ENCODE results near the gene KCTD11. TPM values are rescaled to one million over a fixed set of nuclear protein-coding genes. Genes with fewer than 3 reads are reported as not detected.
"Not testable (repeated sequence)": the region's sequence is repeated elsewhere in the genome, so short reads cannot be mapped to it uniquely, and the experiment has no call there.

KCTD11 gene
- total RNA-seq, 2 experiments from 2014 or later = 6.0 to 6.1 TPM

DNA sequence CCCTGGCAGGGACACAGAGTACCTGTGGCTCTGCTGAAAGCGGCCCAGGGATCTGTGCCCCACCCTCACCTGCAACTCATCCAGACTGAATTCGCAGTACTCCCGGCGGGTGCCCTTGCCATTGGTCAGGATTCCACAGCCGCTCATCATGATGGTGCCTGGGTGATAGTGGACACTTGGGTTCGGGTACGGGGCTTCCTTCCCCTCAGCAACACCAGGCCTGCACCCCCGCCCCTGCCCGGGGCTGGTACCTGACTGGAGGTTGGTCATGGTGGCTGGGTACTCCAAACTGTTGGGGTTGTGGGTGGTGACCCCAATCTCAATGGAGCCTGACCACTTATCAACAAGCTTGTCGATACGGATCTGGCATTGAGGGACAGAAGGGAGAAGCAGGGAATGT, 25.8 kb upstream of the KCTD11 start:
- DNase-seq (peak; percentile 38), ATAC-seq (no peak)
- H3K27me3 Mint-ChIP-seq = no peaks in the 10 kb centered on the region
- H3K36me3 Mint-ChIP-seq = peaks cover 22% of the 10 kb centered on the region
- no peaks in the 10 kb centered on the region for H3K9me3 Mint-ChIP-seq (ENCODE audit: low read depth)
- CTCF ChIA-PET = interaction anchor here (0.7 to 2.6 kb wide), 3 partner anchors 8 to 24 kb away, joined by 3 to 10 read pairs (median 3); no protein-coding TSS in a partner anchor
- H3K4me1 Mint-ChIP-seq = peaks cover 25% of the 10 kb centered on the region
- H3K27ac Mint-ChIP-seq = no peak overlapping the region
- H3K4me3 Mint-ChIP-seq = no peak overlapping the region

DNA sequence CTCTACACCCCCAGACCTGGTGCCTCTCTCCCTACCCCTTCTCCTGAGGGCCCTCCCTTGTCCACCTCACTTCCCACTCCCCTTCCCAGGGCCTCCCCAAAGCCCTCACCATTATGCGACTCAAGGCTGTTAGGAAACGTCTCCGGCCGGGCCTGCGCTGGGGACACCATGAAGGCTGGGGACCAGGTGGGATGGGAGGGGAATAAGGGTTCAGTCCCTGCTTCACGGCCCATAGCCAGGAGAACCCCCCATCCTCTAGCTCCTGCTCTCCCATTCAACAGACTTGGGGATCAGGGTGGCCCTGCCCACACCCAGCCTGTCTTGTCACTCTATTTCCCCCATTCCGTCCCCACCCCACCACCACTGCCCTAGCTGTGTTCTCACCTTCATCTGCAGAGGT, 24.9 kb upstream of the KCTD11 start:
- H3K4me3 Mint-ChIP-seq = no peak overlapping the region
- no peaks in the 10 kb centered on the region for H3K27me3 Mint-ChIP-seq
- CTCF ChIA-PET = interaction anchor here (0.7 to 2.6 kb wide), 4 partner anchors 9 to 23 kb away, joined by 3 to 10 read pairs (median 4); no protein-coding TSS in a partner anchor
- H3K9me3 Mint-ChIP-seq (ENCODE audit: low read depth) = no peaks in the 10 kb centered on the region
- peaks cover 27% of the 10 kb centered on the region for H3K4me1 Mint-ChIP-seq
- H3K36me3 Mint-ChIP-seq = peaks cover 14% of the 10 kb centered on the region
- ATAC-seq = no peak
- peak; percentile 40 for DNase-seq
- no peak overlapping the region for H3K27ac Mint-ChIP-seq

DNA sequence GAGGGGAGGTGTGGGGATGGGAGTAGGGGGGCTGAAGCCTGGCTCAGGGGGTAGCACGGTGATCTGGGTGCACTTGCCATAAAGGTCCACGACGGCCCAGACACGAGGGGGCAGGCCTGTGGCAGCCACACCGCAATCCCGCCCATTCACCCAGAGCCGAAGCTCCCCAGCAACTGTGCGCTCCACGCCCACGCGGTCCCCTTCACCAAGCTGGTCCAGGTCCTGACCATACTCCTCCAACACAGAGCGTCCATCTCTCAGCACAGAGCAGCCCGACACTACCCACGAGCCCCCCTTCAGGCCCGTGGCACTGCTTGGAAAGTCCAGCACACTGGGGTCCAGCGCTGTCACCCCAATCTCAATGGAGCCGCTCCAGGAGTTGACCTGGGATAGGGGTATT, 24.5 kb upstream of the KCTD11 start:
- H3K4me1 Mint-ChIP-seq = peaks cover 31% of the 10 kb centered on the region
- H3K27ac Mint-ChIP-seq = no peak overlapping the region
- H3K4me3 Mint-ChIP-seq = no peak overlapping the region
- H3K36me3 Mint-ChIP-seq = peaks cover 10% of the 10 kb centered on the region
- no peaks in the 10 kb centered on the region for H3K27me3 Mint-ChIP-seq
- ATAC-seq (no peak), DNase-seq (peak; percentile 39)
- CTCF ChIA-PET = interaction anchor here (0.7 to 2.6 kb wide), 3 partner anchors 9 to 22 kb away, joined by 3 to 10 read pairs (median 5); no protein-coding TSS in a partner anchor
- no peaks in the 10 kb centered on the region for H3K9me3 Mint-ChIP-seq (ENCODE audit: low read depth)

DNA sequence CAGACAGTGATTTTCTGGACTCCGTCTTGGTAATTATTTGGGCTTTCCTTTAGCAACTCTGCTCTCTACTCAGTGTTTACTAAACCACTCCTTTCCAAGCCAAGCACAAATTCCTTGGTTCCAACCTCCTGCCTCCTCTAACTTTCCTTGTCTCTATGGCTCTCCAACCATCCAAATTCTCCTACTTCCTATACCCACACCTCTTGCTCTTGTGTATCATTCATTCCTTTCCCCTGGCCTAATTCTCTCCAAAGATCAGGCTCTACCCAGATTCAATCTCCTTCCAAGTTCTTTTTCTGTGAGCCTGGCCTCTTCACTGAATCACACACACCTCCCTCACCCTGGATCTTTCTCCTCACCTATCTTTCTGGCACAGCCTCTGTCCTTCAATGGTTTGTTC, 24.0 kb upstream of the KCTD11 start:
- ATAC-seq (no peak), DNase-seq (no peak)
- peaks cover 35% of the 10 kb centered on the region for H3K4me1 Mint-ChIP-seq
- H3K27ac Mint-ChIP-seq = peak overlapping the region; percentile 52
- H3K9me3 Mint-ChIP-seq (ENCODE audit: low read depth) = no peaks in the 10 kb centered on the region
- H3K27me3 Mint-ChIP-seq = no peaks in the 10 kb centered on the region
- H3K4me3 Mint-ChIP-seq = peak overlapping the region; percentile 96
- H3K36me3 Mint-ChIP-seq = peaks cover 5% of the 10 kb centered on the region
- CTCF ChIA-PET = interaction anchor here (1.0 to 2.6 kb wide), 4 partner anchors 9 to 109 kb away, joined by 3 to 10 read pairs (median 6); partner anchors contain the start of gene ACAP1

DNA sequence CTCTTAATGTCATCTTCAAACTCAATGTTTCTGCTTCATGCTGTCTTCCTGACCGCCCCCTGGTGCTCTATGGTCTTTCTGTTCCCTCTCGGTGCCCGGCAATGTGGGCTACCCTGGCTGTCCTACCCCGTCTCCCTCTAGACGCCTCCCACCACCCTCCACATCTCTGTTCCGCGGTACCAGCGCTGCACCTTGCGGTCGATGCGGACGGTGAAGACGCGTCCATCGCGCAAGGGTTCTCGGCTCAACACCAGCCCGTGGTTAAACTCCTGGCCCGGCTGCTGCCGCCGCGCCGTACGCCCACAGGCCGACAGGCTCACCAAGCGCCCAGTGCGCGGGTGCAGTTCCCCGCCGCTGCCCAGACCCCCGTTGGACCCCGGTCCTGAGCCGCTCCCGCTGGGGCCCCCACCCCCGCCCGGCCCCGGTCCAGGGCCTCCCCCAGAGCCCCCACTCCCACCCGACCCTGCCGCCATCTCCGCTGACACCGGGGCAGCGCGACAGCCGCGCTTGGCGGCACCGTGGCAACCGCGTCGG, 23.1 kb upstream of the KCTD11 start, which contains the start of gene NEURL4:
TSS of gene NEURL4 (minus strand) at position 496 of the 534 bp plus-strand sequence. CDS start at position 473, 23 bp downstream.
- CTCF ChIA-PET = interaction anchor here (0.9 to 2.6 kb wide), 14 partner anchors 8 to 184 kb away, joined by 3 to 22 read pairs (median 6); partner anchors contain the start of genes ACAP1, GPS2 and TMEM95

DNA sequence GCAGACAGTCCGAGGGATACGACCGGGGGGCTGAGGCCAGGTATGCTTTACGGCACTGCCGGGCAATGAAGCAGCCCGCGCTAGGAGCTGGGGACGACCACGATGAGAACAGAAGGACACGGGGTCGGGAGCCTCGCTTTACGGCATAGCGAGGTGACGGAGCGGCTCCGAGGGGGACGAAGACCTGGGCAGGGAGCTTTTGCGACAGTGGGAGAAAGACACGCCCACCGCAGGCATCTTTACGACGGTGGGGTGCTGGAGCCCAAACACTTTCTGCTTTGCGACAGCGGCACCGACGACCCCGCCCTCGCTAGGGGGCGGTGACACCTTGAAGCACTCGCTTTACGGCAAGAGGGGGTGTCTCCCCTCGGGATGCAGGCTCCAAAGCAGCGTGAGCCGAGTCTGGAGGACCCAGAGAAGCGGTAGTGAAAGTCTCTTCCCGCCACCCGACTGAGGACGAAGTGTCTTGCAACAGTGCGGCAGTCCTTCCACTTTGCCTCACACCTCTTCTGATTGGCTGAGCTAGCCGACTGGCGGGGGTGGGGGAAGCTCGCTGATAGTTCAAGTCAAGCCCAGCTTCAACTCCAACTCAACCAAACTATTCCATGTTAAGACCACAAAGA, 22.5 kb upstream of the KCTD11 start:
- Mint-ChIP-seq H3K9me3 (ENCODE audit: low read depth) (no peaks in the 10 kb centered on the region), H3K4me1 (peaks cover 33% of the 10 kb centered on the region), H3K36me3 (peaks cover 3% of the 10 kb centered on the region), H3K27ac (peak overlapping the region; percentile 97), H3K27me3 (no peaks in the 10 kb centered on the region), H3K4me3 (peak overlapping the region; percentile 96)
- ATAC-seq (peak; percentile 64), DNase-seq (peak; percentile 99)
- CTCF ChIA-PET = interaction anchor here (0.9 to 2.5 kb wide), 19 partner anchors 9 to 285 kb away, joined by 3 to 22 read pairs (median 5); partner anchors contain the start of genes FXR2, GABARAP, GPS2 and TMEM256

More for the DNA sequence above, 23.1 kb upstream of the KCTD11 start, which contains the start of gene NEURL4:
- peak; percentile 9 for ATAC-seq
- peak within 1 kb of the TSS; percentile 96 for H3K4me3 Mint-ChIP-seq
- H3K4me1 Mint-ChIP-seq = peaks cover 38% of the 10 kb centered on the region
- H3K27me3 Mint-ChIP-seq = no peaks in the 10 kb centered on the region
- H3K9me3 Mint-ChIP-seq (ENCODE audit: low read depth) = no peaks in the 10 kb centered on the region
- no peak for DNase-seq
- peaks cover 3% of the 10 kb centered on the region for H3K36me3 Mint-ChIP-seq
- peak within 1 kb of the TSS; percentile 97 for H3K27ac Mint-ChIP-seq

GRCh38 chr17:7329997-7330637, 21.8 kb upstream of the KCTD11 start:
- Mint-ChIP-seq H3K4me3 (peak overlapping the region; percentile 96), H3K27ac (peak overlapping the region; percentile 97), H3K36me3 (peaks cover 2% of the 10 kb centered on the region), H3K27me3 (no peaks in the 10 kb centered on the region), H3K4me1 (peaks cover 33% of the 10 kb centered on the region), H3K9me3 (ENCODE audit: low read depth) (no peaks in the 10 kb centered on the region)
- ATAC-seq (peak; percentile 80), DNase-seq (peak; percentile 90)
- CTCF ChIA-PET = interaction anchor here (0.9 to 2.5 kb wide), 18 partner anchors 10 to 285 kb away, joined by 3 to 22 read pairs (median 4); partner anchors contain the start of genes FXR2, GABARAP, TMEM256 and TMEM95

DNA sequence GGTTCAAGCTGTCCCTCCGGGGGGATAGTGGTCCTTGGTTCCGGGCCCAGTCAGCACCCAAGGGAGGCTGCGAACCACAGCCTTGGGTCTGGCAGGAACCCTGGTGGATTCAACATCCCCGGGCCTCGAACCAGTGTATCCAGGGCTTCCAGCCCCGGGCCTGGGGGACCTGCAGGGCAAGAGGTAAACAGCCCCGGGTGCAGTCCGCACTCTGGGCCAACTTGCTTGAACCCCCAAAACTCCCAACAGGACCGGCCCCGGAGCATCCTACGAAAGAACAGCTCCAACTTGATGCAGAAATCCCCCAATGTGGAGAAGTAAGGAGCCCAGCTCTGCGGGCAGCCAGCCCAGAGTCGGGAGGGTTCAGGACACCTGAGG, 21.3 kb upstream of the KCTD11 start:
- H3K36me3 Mint-ChIP-seq = peaks cover 2% of the 10 kb centered on the region
- H3K27me3 Mint-ChIP-seq = no peaks in the 10 kb centered on the region
- DNase-seq (no peak), ATAC-seq (no peak)
- peak overlapping the region; percentile 96 for H3K4me3 Mint-ChIP-seq
- CTCF ChIA-PET = interaction anchor here (1.3 to 2.5 kb wide), 6 partner anchors 10 to 73 kb away, joined by 6 to 22 read pairs (median 10); partner anchors contain the start of genes TMEM256 and TMEM95
- H3K27ac Mint-ChIP-seq = peak overlapping the region; percentile 97
- H3K4me1 Mint-ChIP-seq = peaks cover 38% of the 10 kb centered on the region
- no peaks in the 10 kb centered on the region for H3K9me3 Mint-ChIP-seq (ENCODE audit: low read depth)

DNA sequence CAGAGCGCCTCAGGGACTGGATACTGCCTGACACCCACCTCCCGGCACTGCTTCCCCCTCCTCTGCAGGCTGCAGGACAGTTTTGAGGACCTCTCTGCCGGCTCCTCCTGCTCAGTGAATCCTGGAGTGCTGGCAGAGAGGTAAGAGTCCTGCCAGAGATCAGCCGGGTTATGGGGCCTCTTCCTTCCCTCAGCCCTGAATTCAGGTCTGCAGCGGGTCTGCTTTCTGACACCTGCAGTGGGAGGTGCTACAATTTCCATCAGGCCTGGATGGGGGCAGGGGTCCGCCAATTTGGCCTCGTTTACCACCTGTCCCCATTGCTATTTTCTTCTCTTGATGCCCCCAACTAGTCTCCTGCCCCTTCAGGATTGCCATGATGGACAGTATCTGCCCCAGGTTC, 19.9 kb upstream of the KCTD11 start:
- Mint-ChIP-seq H3K27ac (peak overlapping the region; percentile 77), H3K4me3 (peak overlapping the region; percentile 54), H3K4me1 (peaks cover 45% of the 10 kb centered on the region), H3K36me3 (peaks cover 3% of the 10 kb centered on the region), H3K9me3 (ENCODE audit: low read depth) (no peaks in the 10 kb centered on the region), H3K27me3 (no peaks in the 10 kb centered on the region)
- DNase-seq (no peak), ATAC-seq (no peak)
- CTCF ChIA-PET = interaction anchor here (0.6 kb wide), 1 partner anchor 104 kb away, joined by 3 read pairs; no protein-coding TSS in a partner anchor

DNA sequence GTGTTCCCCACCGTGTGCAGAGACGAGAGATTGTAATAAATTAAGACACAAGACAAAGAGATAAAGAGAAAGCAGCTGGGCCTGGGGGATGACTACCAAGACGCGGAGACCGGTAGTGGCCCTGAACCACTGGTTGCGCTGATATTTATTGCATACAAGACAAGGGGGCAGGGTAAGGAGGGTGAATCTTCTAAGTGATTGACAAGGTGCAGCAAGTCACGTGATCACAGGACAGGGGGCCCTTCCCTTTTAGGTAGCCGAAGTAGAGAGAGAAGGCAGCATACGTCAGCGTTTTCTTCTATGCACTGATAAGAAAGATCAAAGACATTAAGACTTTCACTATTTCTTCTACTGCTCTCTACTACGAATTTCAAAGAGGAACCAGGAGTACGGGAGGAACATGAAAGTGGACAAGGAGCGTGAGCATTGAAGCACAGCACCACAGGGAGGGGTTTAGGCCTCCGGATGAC, 19.3 kb upstream of the KCTD11 start:
- Mint-ChIP-seq H3K4me3 (peak overlapping the region; percentile 54), H3K27ac (peak overlapping the region; percentile 77), H3K4me1 (peaks cover 47% of the 10 kb centered on the region)
- not testable (repeated sequence) for H3K27me3 Mint-ChIP-seq; H3K9me3 Mint-ChIP-seq (ENCODE audit: low read depth); H3K36me3 Mint-ChIP-seq; ATAC-seq
- DNase-seq = peak; percentile 73
- CTCF ChIA-PET = interaction anchor here (0.6 kb wide), 1 partner anchor 104 kb away, joined by 3 read pairs; no protein-coding TSS in a partner anchor

DNA sequence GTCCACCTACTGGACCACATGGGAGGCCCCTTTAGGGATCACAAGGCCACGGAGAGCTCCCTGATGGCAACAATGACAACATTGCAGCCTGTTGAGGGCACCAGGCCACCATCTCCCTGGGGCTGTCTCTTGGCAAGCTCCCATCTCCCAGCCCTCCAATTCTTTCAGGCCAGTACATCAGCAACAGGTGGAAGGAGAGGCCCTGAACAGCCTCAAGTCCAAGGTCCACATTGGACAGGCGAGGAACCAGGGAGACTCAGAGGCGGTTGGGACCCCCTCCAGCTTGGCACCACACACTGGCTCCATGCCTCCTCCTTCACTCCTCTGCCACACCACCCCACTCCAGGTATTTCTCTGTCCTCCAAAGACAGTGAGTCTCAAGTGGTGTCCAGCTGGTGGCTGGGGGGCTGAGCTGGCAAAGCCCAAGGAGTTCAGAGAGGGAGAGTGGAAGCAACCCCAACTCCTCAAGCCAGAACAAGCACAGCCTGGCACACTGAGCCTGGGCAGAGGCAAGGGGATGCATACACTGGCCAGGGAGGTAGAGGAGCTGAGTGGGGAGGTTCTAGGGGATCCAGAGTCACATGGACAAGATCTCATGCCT, 16.9 kb upstream of the KCTD11 start:
- ATAC-seq (no peak), DNase-seq (no peak)
- Mint-ChIP-seq H3K27me3 (no peaks in the 10 kb centered on the region), H3K4me1 (peaks cover 46% of the 10 kb centered on the region), H3K4me3 (peak overlapping the region; percentile 93), H3K9me3 (ENCODE audit: low read depth) (no peaks in the 10 kb centered on the region), H3K36me3 (peaks cover 19% of the 10 kb centered on the region), H3K27ac (peak overlapping the region; percentile 96)
- CTCF ChIA-PET = interaction anchor here (1.5 to 6.4 kb wide), 8 partner anchors 10 to 101 kb away, joined by 4 to 61 read pairs (median 14); partner anchors contain the start of genes GPS2, KCTD11, TMEM102 and TMEM95

DNA sequence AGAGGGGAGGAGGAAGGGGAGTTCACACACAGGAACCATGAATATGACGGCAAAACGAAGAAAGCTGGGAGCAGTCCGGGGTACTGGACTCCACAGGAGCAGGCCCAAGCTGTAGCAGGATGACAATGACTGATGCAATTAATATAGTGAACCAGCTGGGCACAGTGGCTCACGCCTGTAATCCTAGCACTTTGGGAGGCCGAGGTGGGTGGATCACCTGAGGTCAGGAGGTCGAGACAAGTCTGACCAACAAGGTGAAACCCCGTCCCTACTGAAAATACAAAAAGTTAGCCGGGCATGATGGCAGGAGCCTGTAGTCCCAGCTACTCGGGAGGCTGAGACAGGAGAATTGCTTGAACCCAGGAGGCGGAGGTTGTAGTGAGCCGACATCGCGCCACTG, 16.2 kb upstream of the KCTD11 start:
- peaks cover 23% of the 10 kb centered on the region for H3K36me3 Mint-ChIP-seq
- H3K27me3 Mint-ChIP-seq = not testable (repeated sequence)
- H3K4me1 Mint-ChIP-seq = peaks cover 48% of the 10 kb centered on the region

More for the DNA sequence above, 16.2 kb upstream of the KCTD11 start:
- Mint-ChIP-seq H3K27ac (peak overlapping the region; percentile 96), H3K4me3 (peak overlapping the region; percentile 93)
- not testable (repeated sequence) for DNase-seq; ATAC-seq; H3K9me3 Mint-ChIP-seq (ENCODE audit: low read depth)
- CTCF ChIA-PET = interaction anchor here (0.6 to 6.4 kb wide), 19 partner anchors 10 to 804 kb away, joined by 3 to 61 read pairs (median 5); partner anchors contain the start of genes CHRNB1, GPS2, KCTD11 and SLC2A4
